Endothelial cell of umbilical vein (primary cell): Measurements from ENCODE around the gene ANGPTL4.

ENCODE experiments used
- CTCF ChIP-seq, 2 donors: IDR thresholded peaks; 1 replicate in 1 of 2; 2 replicates in 1 of 2; pipeline ENCODE4 v1.5.1; 2011; ENCODE audit warnings: low read length in 2 of 2, mild to moderate bottlenecking in 2 of 2, moderate library complexity in 2 of 2, control low read depth in 1 of 2, inconsistent platforms in 1 of 2, low read depth in 1 of 2; ENCODE audit not compliant: insufficient read depth in 1 of 2; ENCODE audit errors: extremely low read depth in 1 of 2
- POLR2A ChIP-seq: IDR thresholded peaks from 2 replicates; pipeline ENCODE4 v1.6.1; 2012; ENCODE audit warnings: low read depth, mild to moderate bottlenecking, control low read depth, low read length

GRCh38 chr19:8340341-8341096 lies 23.4 kb upstream of the ANGPTL4 start:
- TF ChIP-seq POLR2A (no peak), CTCF (IDR thresholded peaks at IDR 0.05; ENCODE audit: extremely low read depth in 1 of 2, insufficient read depth in 1 of 2, low read depth in 1 of 2, low read length in 2 of 2) (peak; percentile 5 to 47)
